IMR-90 (cell line): Measurements from ENCODE around the gene CHRD.

ENCODE experiments used
- BHLHE40 ChIP-seq: fragments of 150-350 bp; IDR thresholded peaks from 2 replicates; pipeline ENCODE4 v1.6.1; 2016; ENCODE audit warnings: mild to moderate bottlenecking, low read depth, low read length
- CHD1 ChIP-seq: IDR thresholded peaks from 2 replicates; pipeline ENCODE4 v1.6.1; 2012; ENCODE audit warnings: low read depth, low read length, improper control_type of control experiment
- CTCF ChIP-seq: conservative IDR thresholded peaks from 2 replicates; pipeline ENCODE4 v1.5.1; 2012; ENCODE audit warnings: mild to moderate bottlenecking, low read depth, low read length, improper control_type of control experiment
- MAZ ChIP-seq: IDR thresholded peaks from 2 replicates; pipeline ENCODE4 v1.6.1; 2012; ENCODE audit warnings: low read depth, mild to moderate bottlenecking, low read length, improper control_type of control experiment, moderate library complexity, borderline replicate concordance
- MXI1 ChIP-seq: IDR thresholded peaks from 2 replicates; pipeline ENCODE4 v1.6.1; 2012; ENCODE audit warnings: low read depth, mild to moderate bottlenecking, low read length, moderate library complexity, borderline replicate concordance
- NFE2L2 ChIP-seq: fragments of 150-350 bp; IDR thresholded peaks from 2 replicates; pipeline ENCODE4 v1.6.1; 2016; ENCODE audit warnings: low read depth, mild to moderate bottlenecking, low read length
- POLR2A ChIP-seq: IDR thresholded peaks from 2 replicates; pipeline ENCODE4 v1.6.1; 2012; ENCODE audit warnings: mild to moderate bottlenecking, low read depth, low read length
- RAD21 ChIP-seq: IDR thresholded peaks from 2 replicates; pipeline ENCODE4 v1.6.1; 2012; ENCODE audit warnings: low read length, improper control_type of control experiment

DNA sequence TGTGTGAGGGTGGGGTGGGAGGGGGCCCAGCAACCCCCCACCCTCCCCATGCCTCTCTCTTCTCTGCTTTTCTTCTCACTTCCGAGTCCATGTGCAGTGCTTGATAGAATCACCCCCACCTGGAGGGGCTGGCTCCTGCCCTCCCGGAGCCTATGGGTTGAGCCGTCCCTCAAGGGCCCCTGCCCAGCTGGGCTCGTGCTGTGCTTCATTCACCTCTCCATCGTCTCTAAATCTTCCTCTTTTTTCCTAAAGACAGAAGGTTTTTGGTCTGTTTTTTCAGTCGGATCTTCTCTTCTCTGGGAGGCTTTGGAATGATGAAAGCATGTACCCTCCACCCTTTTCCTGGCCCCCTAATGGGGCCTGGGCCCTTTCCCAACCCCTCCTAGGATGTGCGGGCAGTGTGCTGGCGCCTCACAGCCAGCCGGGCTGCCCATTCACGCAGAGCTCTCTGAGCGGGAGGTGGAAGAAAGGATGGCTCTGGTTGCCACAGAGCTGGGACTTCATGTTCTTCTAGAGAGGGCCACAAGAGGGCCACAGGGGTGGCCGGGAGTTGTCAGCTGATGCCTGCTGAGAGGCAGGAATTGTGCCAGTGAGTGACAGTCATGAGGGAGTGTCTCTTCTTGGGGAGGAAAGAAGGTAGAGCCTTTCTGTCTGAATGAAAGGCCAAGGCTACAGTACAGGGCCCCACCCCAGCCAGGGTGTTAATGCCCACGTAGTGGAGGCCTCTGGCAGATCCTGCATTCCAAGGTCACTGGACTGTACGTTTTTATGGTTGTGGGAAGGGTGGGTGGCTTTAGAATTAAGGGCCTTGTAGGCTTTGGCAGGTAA is 34.3 kb upstream of the CHRD start:
- TF ChIP-seq POLR2A (no peak), CTCF (peak; percentile 41), RAD21 (peak; percentile 37), MXI1 (no peak), MAZ (no peak), CHD1 (no peak), BHLHE40 (no peak), NFE2L2 (no peak)
